Epithelial cell of proximal tubule (primary cell): ENCODE results near the gene NAMPT. TPM values are rescaled to one million over a fixed set of nuclear protein-coding genes. Genes with fewer than 3 reads are reported as not detected.

Experiments
- DNase-seq: peaks from one replicate; pipeline ENCODE4 v3.0.0-alpha.2; 2011; ENCODE audit warnings: low read depth
- H3K4me3 ChIP-seq: 2 replicates; pipeline ENCODE4 v1.5.1; 2011; ENCODE audit warnings: low read depth, mild to moderate bottlenecking, low read length
- total RNA-seq: library from RNA; depleted of rRNA; stranded (reverse); fragments of >200 nt; gene quantifications from 2 replicates; pipeline ENCODE4 v1.2.3, GENCODE V29; 2015
- TF ChIP-seq, protein P1 (sequence below): conservative IDR thresholded peaks from 2 replicates; pipeline ENCODE4 v1.5.1; 2012; ENCODE audit warnings: low read depth, mild to moderate bottlenecking, low read length

Gene NAMPT
- total RNA-seq, 1 donor from 2014 or later, result 81.0 TPM

DNA sequence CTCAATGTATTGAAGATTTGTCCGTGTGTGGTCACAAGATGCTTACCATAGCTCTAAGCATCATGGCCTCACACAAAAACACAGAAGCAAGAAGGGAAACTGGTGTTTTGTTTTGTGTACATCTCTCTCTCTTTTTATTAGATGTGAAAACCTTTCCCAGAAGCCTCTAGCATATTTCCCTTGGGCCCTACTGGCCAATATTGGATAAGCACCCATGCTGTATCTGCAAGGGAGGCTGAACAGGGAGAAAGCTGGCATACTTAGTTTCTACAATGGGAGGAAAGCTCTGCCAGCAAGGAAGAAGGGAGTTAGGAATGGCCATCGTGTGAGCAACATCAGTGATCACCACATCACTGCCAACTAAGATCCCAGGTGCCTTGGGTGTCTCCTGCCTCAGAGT is 9.6 kb upstream of the NAMPT start:
- DNase-seq, result no peak
- H3K4me3 ChIP-seq, result no peak overlapping the region
- TF ChIP-seq, protein P1, sequence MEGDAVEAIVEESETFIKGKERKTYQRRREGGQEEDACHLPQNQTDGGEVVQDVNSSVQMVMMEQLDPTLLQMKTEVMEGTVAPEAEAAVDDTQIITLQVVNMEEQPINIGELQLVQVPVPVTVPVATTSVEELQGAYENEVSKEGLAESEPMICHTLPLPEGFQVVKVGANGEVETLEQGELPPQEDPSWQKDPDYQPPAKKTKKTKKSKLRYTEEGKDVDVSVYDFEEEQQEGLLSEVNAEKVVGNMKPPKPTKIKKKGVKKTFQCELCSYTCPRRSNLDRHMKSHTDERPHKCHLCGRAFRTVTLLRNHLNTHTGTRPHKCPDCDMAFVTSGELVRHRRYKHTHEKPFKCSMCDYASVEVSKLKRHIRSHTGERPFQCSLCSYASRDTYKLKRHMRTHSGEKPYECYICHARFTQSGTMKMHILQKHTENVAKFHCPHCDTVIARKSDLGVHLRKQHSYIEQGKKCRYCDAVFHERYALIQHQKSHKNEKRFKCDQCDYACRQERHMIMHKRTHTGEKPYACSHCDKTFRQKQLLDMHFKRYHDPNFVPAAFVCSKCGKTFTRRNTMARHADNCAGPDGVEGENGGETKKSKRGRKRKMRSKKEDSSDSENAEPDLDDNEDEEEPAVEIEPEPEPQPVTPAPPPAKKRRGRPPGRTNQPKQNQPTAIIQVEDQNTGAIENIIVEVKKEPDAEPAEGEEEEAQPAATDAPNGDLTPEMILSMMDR, result peak; percentile 24

DNA sequence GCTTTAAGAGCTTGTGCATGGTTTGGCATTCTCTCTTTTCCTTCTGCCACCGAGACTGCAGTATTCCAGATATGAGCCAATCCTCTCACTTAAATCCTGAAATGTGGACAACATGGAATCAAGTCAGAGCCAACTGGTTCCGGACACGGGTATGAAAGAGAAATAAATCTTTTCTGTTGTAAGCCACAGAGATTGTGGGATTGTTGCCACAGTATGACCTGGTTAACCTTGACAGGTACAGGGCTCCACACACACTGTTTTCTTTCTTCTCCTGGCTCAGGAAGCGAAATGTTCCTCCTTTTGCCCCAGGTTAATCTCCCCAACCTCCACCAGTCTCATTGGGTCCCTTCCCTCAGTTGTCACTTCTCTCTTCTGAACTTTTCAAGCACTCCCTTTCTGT is 6.5 kb upstream of the NAMPT start:
- no peak for DNase-seq
- no peak overlapping the region for H3K4me3 ChIP-seq
- TF ChIP-seq, protein P1, result no peak

DNA sequence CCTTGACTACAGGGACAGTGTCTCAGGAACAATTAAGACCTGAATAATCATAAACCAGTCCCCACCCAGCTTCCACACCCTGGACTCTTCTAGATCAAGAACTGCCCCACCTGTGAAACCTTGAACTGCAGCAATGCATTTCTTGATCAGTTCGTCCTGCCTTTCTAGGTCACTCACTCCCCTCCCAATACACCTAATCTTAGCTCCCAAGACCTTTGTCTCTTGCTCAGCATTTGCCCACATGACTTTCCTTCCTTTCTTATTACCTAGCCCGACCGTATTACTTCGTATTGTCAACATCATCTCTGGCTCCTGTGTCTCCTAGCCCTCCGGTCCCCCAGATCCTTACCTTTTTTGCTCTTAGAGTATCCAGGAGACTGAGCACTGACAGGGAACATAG is 5.5 kb upstream of the NAMPT start:
- no peak overlapping the region for H3K4me3 ChIP-seq
- DNase-seq, result no peak
- TF ChIP-seq, protein P1, result no peak

DNA sequence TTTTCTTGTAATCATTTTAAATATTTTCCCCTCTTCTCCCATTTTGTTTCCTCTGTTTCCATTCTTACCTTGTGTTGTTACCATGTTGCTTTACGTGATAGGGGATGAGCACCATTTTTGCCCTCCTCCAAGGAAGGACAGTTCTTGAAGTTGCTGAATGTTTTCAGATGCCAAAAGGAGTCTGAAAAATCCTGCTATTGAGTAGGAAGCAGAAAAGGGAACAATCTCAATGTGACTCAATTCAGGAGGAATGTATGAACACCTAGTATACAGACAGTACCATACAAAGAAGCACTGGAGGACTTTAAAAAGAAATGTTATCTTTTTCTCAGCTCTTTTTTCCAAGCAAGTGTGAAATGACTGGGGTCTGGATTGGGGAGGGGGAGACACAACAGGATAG is 5.1 kb upstream of the NAMPT start:
- TF ChIP-seq, protein P1, result no peak
- no peak for DNase-seq
- no peak overlapping the region for H3K4me3 ChIP-seq

DNA sequence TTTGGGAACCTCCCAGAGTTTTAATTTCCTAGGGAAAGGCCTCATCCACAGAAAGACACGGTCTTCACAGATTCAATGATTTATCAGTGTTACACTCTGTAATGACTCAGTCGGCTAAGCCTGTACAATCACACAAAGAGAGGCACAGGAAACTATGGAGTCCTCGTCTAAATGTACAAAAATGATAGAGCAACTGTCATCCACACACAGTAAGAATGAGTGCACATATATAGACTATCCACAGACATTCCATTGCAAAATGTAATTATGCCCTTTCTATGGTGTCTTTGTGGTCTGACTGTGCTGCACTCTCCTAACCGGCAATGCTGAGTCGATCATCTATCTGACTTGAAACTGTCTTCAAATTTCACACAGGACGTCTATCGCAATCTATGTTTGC is 3.5 kb upstream of the NAMPT start:
- no peak overlapping the region for H3K4me3 ChIP-seq
- no peak for DNase-seq
- TF ChIP-seq, protein P1, result no peak

DNA sequence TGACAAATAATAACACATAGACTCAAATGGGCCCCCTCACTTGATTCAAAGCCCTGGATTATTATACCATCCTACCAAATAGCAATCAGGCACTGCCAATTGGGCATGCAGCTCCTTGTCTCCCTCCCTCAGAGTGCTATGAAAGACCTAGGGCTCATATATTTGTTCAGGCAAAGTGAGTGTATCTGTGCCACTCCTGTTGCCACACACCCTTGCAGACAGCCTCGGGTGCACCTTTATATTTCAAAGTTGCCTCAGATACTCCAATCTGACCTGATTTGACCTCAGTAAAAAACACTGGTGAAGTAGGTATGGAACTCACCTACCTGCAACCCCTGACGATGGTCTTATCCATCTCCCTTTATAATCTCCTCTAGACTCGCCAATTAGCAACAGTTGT is 3.0 kb upstream of the NAMPT start:
- DNase-seq, result no peak
- TF ChIP-seq, protein P1, result no peak
- H3K4me3 ChIP-seq, result no peak overlapping the region

DNA sequence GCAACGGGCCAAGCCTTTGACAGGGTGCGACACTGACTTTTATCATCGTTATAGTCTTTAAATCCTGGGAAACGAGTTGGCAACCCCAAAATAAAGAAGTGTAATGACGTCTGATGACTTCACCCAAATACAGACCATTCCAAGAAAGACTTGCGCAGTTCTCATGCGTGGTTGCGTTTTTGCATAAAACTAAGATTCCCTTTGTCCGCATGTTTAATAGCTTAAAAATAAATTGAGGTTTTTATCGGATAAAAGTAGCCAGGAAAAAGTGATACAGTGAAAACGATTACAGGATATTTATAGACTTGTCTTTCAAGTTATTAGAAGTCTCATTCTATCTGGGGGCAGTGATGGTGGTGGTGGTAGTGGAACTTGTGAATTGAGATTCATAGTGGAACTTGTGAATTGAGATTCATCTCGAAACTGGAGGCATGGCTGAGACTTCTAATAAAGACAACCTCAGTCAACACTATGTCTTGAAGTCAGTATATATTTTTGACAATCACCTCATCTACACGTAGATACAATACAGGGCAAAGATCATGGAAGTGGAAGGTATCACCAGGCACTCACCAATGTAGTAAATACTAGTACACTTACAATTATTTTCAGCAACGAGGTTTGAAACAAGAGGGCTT is 1.2 kb upstream of the NAMPT start:
- no peak for DNase-seq
- peak overlapping the region; percentile 73 for H3K4me3 ChIP-seq
- TF ChIP-seq, protein P1, result no peak
